Fibroblast of the conjunctiva (primary cell): ENCODE measurements around the gene ZNF48.
A peak's percentile ranks its signal among the peaks of the same experiment; 100 is the strongest.

Experiments used
- DNase-seq: peaks from one replicate; pipeline ENCODE4 v3.0.0-alpha.2; 2010; ENCODE audit warnings: low read depth

The ZNF48 gene

DNA sequence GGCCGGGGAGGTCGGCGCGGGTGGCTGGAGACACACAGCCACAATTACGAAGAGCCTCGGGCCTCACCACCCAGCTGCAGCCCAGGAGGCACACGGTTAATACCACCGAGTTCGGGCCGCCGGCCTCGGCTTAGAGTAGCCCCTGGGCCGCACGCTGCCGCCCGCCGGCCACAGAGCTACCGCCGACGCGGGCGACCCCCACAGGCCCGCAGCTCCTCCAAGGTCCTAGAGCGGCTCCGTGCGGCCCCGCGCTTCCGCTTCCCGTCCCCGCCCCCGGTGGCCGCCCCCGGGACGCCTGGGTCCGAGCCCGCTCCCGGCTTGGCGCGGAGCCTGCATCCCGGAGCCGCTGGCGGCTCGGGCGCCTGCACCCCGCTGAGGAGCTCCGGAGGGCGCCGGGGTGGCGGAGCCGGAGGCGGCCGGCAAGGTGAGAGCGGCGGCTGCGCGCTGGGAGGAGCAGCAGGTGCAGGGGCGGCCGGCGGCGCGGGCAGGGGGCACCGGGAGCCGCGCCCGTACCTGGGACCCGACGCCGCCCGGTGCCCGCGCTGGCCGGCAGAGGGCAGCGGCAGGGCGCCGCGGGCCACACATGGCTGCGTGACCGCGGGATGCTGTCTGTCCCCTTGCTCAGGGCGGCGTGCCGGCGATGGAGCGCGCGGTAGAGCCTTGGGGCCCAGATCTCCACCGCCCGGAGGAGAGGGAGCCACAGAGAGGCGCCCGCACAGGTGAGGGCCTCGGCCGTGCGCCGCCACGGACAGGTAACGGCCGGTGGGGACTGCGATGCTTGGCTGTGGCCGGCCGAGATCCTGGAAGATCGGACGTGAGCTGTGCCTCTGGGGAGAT is at the start of gene ZNF48:
ZNF48 (plus strand) TSS at position 266 of the 837 bp plus-strand sequence; CDS start at position 641, 375 bp downstream.
- DNase-seq = peak; percentile 75

- no peak for DNase-seq
These were observed 48.9 kb upstream of the ZNF48 start for GRCh38 chr16:30346286-30346685.

GRCh38 chr16:30348113-30348512 is 47.1 kb upstream of the ZNF48 start:
- no peak for DNase-seq

GRCh38 chr16:30348929-30349328 is 46.3 kb upstream of the ZNF48 start:
- DNase-seq = no peak

DNA sequence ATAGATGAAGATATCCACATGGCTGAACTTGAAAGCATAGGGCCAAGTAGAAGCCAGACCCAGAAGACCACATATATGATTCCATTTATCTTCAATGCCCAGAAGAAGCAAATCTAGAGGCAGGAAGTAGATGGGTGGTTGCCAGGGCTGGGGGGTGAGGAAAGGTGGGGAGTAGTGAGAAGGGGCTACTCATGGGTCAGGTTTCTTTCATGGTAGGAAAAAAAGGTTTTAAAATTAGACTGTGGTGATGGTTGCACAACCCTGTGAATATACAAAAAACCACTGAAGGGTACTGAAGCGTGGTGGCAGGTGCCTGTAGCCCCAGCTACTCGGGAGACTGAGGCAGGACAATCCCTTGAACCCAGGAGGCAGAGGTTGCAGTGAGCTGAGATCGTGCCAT is 45.5 kb upstream of the ZNF48 start:
- DNase-seq = no peak

- no peak for DNase-seq
These were observed 44.9 kb upstream of the ZNF48 start for GRCh38 chr16:30350134-30350871.

DNA sequence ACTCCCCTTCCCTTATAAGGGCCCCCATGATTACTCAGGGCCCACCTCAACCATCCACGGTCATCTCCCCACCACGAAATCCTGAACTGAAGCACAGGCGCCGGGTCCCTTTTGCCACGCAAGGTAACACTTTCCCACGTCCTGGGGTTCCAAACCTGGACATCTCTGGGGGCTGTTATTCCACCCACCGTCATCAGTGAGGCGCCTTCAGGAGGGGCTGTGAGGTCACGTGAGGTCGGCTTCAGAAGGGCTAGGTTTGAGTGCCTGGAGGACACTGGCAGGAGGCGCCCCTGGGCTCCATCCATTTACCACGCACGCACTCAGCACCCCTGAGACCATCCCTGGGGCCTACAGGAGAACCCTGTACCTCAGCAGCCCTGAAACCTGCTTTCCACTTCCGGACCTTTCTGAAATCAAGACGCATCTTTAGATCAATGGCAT is 44.2 kb upstream of the ZNF48 start:
- no peak for DNase-seq

GRCh38 chr16:30351586-30352419 is 43.4 kb upstream of the ZNF48 start:
- peak; percentile 91 for DNase-seq

DNA sequence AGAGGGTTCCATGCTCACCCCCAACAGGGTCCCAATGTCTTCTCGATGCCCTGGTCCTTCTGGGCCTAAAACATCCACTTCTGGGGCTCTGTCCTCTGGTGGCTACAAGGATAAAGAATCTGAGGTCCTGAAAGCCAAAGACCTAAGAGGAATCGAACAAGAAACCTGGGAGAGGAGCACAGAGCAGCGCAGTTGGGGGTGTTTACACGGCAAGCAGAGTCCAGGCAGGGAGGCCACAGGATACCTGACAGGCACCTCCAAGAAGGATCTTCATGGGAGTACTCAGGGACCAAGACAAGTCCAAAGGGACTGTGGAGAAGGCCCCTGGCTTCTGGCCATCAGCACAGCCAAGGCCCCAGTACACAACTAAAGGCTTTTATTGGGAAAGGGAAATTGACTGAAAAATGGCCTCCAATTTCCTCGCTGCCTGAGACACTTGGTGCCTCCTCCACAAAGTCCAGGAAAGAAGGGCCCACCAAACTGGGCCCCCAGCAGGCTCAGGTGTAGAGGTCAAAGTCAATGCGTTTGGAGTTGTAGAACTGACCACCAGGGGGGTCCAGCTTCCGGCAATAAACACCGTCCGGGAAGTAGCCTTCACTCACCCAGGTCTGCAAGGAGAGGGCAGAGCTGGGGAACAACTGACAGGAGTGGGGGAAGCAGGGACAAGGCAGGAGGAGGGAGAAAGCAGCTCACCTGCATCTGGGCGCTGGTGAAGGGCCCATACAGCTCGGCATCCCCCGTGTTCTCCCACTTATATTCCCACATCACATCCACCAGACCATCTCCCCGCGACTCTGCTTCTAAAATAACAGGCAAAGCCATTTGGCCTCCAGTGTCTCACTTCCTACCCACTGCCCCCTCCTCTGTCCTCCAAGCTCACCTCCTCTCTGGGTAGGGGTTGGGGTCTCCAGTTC is 42.5 kb upstream of the ZNF48 start:
- no peak for DNase-seq

- no peak for DNase-seq
These were observed 41.6 kb upstream of the ZNF48 start for GRCh38 chr16:30353438-30354129.

DNA sequence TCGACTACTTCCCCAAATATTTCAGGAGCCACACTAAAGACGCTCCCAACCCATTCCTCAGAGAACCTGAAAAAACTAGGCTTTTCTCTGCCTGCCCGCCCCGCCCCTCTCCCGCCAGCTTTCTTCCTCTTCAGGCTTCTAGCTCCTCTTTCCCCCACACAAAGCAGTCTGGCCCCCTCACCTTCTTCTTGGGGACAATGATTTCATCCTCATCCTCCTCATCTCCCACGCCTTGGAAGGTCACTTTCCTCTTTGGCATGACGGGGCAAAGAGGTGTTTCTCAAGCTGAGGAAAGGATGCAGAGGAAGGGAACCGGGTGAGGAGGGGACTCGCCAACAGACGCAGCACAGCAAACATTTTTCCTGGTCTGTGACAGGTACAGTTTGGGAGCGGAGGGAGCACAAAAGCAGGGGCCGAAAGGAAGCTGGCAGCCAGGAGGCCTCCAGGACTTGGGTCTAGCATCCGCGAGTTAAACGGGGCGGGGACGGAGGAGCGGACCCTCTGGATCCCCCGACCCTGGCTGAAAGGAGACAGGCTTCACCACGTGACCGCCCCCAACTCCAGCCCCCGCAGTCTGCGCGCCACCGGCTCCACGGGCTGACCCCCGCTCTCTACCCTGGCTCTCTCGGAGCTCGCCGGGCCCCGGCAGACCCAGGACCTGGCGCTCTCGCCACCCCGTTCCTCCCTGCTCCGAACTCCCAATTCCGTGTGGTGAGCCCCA is 40.6 kb upstream of the ZNF48 start:
- DNase-seq = no peak

DNA sequence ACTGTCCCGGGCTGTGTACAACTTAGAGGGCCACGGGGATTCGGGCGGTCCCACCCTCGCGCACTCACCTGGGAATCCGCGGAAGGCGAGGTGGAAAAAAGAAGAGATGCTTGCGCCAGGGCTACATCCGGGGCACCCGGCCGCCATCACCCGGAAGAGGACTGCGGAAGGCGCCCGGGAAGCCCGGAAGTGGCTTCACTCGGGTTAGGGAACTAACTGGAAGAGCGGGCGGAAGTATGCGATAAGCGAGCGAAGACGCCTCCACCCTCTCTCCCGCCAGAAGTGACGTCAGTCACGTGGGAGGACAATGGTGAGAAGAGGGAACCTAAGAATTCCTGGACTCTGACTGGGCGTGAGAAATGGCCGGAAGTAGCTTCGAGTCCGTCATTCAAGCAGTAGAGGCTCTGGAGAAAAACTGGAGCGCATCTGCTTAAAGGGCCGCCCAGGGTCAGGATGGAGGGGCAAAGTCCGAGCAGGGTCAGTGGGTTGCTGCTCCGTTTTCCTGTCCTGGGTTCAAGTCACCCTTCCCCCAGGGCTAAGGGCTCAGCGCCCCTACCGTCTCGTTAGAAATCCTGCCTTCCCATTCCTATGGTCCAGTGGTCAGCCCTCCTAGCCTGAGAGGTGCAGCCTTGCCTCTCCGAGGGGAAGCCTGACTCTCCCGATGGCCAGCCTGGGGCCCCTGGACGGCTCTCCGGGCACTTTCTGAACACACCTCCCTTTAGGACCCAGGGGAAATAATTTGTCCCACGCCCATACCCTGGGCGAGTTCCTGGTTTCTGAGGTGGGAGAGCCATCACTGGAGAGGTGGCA is 39.9 kb upstream of the ZNF48 start, which contains the start of gene CD2BP2:
CD2BP2 (minus strand) TSS at position 165 of the 810 bp plus-strand sequence. CDS start 627 bp downstream, outside the sequence.
- peak; percentile 99 for DNase-seq

GRCh38 chr16:30355954-30356308 is 39.3 kb upstream of the ZNF48 start:
- DNase-seq = no peak

GRCh38 chr16:30356401-30357084 is 38.7 kb upstream of the ZNF48 start:
- DNase-seq = no peak

DNA sequence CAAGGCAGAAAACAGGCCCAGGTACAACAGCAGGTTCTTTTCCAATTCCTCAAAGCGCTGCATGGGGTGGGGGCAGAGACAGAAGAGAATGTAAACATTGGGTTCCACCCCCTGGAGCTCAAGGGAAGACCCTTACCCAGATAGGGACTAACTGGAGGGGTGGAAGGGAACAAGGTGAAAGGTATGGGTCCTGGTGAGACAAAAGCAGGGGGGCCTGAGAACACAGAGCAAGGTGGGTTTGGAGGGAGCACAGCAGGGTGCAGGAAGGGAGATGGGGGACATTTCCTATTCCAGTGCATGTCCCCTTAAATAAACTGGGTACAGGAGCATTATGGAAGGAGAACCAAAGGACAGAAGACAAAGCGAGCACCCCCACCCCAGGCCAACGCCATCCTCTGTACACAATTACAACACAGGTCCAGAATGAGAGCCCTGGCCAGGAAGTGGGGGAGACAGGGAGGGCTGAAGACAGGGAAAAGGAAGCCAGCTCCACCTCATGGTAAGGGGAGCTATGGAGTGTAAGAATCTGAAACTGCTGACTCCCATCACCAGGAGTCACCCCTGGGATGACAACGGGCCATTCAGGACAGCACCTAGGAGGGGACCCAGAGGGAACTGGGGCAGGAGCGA is 38.0 kb upstream of the ZNF48 start:
- no peak for DNase-seq

DNA sequence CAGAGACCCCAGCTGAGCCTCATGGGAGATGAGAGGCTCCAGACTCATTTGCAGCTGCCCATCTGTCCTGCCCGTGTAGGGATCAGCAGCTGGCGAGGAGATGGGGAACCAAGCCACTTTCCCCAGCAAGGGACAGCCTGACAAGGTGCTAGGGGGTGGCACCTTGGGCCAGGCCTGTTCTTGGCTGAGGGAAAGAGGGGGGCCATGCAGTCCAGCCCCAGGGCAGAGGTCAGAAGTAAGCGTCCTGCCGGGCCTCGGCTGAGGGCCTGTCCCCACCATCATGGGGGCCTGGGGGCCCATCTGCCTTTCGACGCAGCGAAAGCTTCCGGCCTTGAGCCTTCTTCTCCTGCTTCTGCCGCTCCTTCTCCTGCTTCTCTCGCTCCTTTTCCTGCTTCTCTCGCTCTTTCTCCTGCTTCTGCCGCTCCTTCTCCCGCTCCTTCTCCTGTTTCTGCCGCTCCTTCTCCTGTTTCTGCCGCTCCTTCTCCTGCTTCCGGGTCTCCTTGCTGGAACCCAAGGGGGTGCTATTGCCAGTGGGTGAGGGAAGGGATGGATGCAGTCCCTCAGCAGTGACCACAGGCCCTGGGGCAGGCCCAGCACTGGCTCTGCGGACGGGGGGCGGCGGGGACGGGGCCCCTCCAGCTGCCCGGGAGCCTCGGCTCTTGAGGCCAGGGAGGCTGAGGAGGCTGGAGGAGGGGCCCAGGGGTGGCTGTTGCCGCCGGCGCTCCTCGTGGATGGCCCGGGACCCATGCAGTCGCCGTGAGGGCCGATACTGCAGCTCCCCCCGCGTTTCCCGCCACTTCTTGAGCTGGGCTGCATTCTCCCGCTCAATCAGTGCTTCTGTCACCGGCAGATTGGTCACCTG is 37.3 kb upstream of the ZNF48 start:
- DNase-seq = no peak

- no peak for DNase-seq
These were observed 36.7 kb upstream of the ZNF48 start for GRCh38 chr16:30358577-30358936.
